ENCODE measurements around the gene ZBTB37.
A peak's percentile ranks its signal among the peaks of the same experiment; 100 is the strongest.
"Not testable (repeated sequence)": the region's sequence is repeated elsewhere in the genome, so short reads cannot be mapped to it uniquely, and the experiment has no call there.

Gene ZBTB37

GRCh38 chr1:173868266-173869020 is at the start of gene ZBTB37:
Gene ZBTB37 (plus strand): TSS chr1:173868380. CDS start chr1:173870226, 1,846 bp downstream.
- DNase-seq = peak; percentile 95

- DNase-seq = no peak
Measured at GRCh38 chr1:173818459-173818858, 49.7 kb upstream of the ZBTB37 start.

- DNase-seq = no peak
Measured at GRCh38 chr1:173821680-173822079, 46.5 kb upstream of the ZBTB37 start.

GRCh38 chr1:173823781-173824314 is 44.3 kb upstream of the ZBTB37 start:
- no peak for DNase-seq

GRCh38 chr1:173824315-173825081 is 43.7 kb upstream of the ZBTB37 start, which contains the start of the genes CENPL and DARS2:
Gene CENPL (minus strand): TSS chr1:173824883. CDS start chr1:173811299, 13,584 bp downstream.
Gene DARS2 (plus strand): TSS chr1:173824673. CDS start chr1:173825230, 557 bp downstream.
- DNase-seq = peak; percentile 98

GRCh38 chr1:173827611-173828010 is 40.6 kb upstream of the ZBTB37 start:
- no peak for DNase-seq

GRCh38 chr1:173832748-173833147 is 35.4 kb upstream of the ZBTB37 start:
- DNase-seq = no peak

GRCh38 chr1:173852105-173852504 is 16.1 kb upstream of the ZBTB37 start:
- DNase-seq = no peak

GRCh38 chr1:173853074-173853473 is 15.1 kb upstream of the ZBTB37 start:
- no peak for DNase-seq

- DNase-seq = no peak
Measured at GRCh38 chr1:173856014-173856413, 12.2 kb upstream of the ZBTB37 start.

GRCh38 chr1:173856903-173857302 is 11.3 kb upstream of the ZBTB37 start:
- no peak for DNase-seq

GRCh38 chr1:173857363-173857917 is 10.7 kb upstream of the ZBTB37 start:
- no peak for DNase-seq

GRCh38 chr1:173859547-173859946 is 8.6 kb upstream of the ZBTB37 start:
- not testable (repeated sequence) for DNase-seq

- DNase-seq = no peak
Measured at GRCh38 chr1:173860065-173860464, 8.1 kb upstream of the ZBTB37 start.

GRCh38 chr1:173861731-173862145 is 6.4 kb upstream of the ZBTB37 start:
- no peak for DNase-seq

GRCh38 chr1:173862146-173862768 is 5.9 kb upstream of the ZBTB37 start:
- peak; percentile 20 for DNase-seq

GRCh38 chr1:173862769-173863223 is 5.4 kb upstream of the ZBTB37 start:
- DNase-seq = no peak

- no peak for DNase-seq
Measured at GRCh38 chr1:173863224-173864161, 4.7 kb upstream of the ZBTB37 start.

- DNase-seq = no peak
Measured at GRCh38 chr1:173864179-173864867, 3.9 kb upstream of the ZBTB37 start.

GRCh38 chr1:173865468-173866164 is 2.6 kb upstream of the ZBTB37 start:
- no peak for DNase-seq

Measured in NCI-H2171 treated with DMSO at 0.1 percent for 48 hours (cell line).